HG03571 (cell line): ENCODE results near the gene AFF3.
"Not testable (repeated sequence)": the region's sequence is repeated elsewhere in the genome, so short reads cannot be mapped to it uniquely, and the experiment has no call there.

Source experiments
- ATAC-seq: cut with Tn5 transposase; IDR thresholded peaks from one replicate; pipeline ENCODE4 v1.9.1; 2021; ENCODE audit not compliant: unreplicated experiment

Gene AFF3

DNA sequence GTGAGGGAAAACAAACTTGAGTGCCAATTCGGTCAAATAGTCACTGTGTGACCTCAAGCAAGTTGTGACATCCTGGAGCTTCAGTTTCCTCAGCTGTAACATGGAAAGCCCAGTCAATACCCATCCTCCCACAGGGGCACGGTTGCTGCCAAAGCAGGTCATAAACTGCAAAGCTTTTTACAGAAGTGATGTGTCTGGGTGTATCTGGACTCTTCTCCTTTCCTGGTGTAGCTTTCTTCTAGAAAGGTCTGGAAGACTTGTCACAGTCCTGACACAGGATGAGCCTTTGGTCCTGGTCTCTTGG is 4.2 kb upstream of the AFF3 start:
- ATAC-seq = no peak

- no peak for ATAC-seq
These were observed 3.7 kb upstream of the AFF3 start for GRCh38 chr2:100145893-100146656.

- no peak for ATAC-seq
These were observed 896 bp upstream of the AFF3 start for GRCh38 chr2:100143286-100143685.

DNA sequence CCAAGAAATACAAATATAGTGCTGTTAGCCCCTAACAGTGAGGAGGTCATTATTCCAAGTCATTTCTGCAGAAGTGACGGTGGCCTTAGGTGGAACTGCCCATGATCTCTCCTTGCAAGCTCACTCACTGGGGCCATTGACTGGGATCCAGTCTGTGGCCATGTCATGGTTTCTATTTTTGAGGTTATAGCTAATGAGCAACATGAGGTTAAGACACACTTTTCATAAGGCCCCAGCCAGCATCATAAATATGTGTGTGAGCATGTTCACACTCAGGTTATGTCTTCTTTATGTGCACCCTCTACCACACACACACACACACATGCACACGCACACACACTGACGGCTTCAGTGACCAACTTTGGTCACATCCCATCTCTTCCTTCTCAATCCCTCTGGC is 484 bp downstream of the AFF3 start:
- no peak for ATAC-seq

DNA sequence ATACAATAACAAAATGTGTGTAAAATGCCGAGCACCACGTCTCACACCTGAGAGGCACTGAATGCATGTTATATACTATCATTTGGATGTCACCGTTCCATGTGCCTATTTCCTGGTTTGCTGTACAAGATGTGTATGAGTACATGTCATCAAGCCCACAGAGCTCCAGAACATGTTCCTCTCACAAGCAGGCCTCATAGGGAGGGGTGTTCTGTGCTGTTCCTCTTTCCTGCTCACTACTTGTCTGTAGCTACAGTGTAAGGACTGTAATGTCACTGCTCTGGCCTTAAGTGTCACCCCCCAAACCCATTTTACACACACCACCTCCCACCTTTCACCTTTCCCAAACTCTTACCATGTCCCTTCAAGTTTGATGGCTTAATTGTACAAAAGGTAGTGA is 1.8 kb downstream of the AFF3 start:
- ATAC-seq = no peak

- no peak for ATAC-seq
These were observed 4.4 kb downstream of the AFF3 start for GRCh38 chr2:100137866-100138570.

- no peak for ATAC-seq
These were observed 5.1 kb downstream of the AFF3 start for GRCh38 chr2:100137318-100137717.

- no peak for ATAC-seq
These were observed 6.1 kb downstream of the AFF3 start for GRCh38 chr2:100136310-100136709.

GRCh38 chr2:100135415-100135814 is 7.0 kb downstream of the AFF3 start:
- ATAC-seq = no peak

- no peak for ATAC-seq
These were observed 11.6 kb downstream of the AFF3 start for GRCh38 chr2:100130595-100131391.

DNA sequence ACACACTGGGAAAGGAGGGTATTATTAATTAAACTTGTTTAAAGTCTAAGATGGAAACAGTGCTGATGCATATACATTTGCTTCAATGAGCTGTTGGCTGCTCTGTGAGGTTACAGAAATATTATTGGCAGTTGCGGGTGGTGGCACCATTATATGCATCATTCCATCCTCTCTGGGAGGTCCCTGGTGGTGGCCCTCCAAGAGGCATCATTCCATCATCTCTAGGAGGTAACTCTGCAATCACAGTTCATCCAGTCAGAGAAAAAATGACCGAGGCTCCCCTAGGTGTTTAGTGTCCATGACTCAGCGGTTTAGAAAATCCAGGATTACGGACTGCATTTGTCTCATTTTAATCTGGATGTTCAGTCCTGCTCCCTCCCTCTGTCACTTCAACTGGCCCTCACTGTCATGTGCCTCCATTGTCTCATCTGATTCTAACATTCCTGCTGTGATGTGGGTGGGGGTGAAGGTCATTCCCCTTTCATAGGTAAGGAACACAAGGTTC is 15.4 kb downstream of the AFF3 start:
- no peak for ATAC-seq

GRCh38 chr2:100126201-100126600 is 16.2 kb downstream of the AFF3 start:
- ATAC-seq = no peak

DNA sequence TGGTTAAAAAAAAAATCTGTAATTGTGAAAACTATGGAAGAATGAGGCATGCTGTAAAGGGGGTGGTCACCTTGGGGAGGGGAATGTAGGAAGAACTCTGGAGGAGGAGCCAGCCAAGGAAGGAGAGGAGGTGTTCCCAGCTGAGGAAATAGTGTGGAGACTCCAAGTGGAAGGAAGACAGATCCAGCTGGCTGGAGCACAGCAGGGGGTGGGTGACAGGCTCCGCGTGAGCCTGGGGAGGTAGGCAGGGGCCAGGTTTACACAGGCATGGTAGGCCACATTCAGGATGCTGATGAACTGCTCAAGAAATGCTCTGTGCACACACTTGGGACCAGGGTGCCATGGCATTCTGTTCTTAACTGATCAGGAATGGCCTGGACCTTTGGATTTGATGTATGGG is 16.8 kb downstream of the AFF3 start:
- ATAC-seq = no peak

GRCh38 chr2:100124761-100125160 is 17.6 kb downstream of the AFF3 start:
- ATAC-seq = no peak

GRCh38 chr2:100121124-100121718 is 21.2 kb downstream of the AFF3 start:
- no peak for ATAC-seq

DNA sequence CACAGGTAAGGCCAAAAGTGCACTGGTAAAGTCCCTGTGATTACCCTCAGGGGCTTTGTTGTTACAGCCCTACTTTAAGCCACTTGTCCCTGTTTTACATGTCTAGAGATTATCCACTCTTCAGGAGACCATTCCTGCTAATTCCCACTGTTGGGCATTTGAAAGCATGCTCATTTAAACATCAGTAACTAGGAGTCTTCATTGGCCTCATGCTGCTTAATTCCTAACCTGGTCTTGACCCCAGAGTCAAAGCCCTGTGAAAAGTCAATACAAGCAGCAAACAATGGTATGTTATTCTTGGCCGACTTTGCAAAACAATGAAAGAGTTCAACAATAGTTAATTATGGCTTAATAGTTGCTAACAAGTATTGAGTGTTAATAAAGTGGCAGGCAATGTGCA is 23.2 kb downstream of the AFF3 start:
- no peak for ATAC-seq

DNA sequence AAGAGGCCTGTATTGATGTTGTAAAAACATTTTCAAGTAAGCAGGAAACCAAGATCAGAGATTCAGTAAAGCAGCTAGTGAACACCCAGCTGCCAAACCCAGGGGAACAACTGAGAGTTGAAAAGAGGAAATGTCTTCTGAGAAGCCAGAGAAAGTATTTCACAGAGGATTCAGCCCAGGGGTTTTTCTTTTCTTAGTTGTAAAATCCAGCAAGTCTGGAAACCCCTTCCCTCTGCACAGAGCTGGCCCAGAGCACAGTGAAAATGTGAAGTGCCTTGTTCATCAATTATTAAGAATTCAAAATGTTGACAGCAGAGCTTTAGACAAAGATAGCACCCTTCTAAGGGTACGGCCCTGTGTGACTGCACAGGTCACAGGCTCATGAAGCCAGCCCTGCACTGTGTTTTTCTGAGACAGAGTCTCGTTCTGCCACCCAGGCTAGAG is 28.4 kb downstream of the AFF3 start:
- no peak for ATAC-seq

DNA sequence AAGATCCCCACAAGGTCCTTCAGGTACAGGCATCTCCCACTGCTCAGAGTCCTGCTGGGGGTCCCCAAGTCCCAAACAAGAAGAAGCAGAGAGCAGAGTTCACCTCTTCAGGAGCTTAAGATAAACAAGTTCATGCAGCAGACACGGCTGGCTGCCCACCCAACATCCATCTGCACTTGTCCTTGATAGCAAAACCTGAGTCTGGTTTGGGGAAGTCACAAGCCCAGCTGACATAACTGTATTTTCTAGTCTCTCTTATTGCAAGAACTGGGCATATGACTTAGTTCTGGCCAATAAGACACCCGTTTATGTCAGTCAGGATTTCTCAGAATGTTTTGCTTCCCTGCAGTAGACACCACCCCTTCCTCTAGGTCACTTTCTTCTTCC is 31.8 kb downstream of the AFF3 start:
- ATAC-seq = no peak

GRCh38 chr2:100109986-100110613 is 32.3 kb downstream of the AFF3 start:
- no peak for ATAC-seq

DNA sequence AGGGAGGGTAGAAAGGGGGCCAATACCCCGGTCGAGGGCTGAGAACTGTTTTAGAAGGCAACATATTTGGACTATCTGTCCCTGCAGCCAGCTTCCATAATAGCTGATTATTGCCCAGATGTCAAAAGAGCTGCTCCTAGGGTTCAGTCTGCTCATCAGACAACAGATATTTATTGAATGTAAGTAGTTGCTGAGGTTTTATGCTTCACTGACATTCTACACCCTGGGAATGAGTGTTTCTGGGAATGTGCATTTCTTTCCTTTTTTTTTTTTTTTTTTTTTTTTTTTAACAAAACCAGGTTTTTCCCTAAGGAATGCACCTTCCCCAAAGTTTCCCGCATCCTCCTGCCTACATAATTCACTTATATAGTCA is 33.8 kb downstream of the AFF3 start:
- ATAC-seq = not testable (repeated sequence)
